HS-27A (cell line): ENCODE measurements around the gene NTM.

ENCODE experiments used
- DNase-seq: peaks from one replicate; pipeline ENCODE4 v3.0.0-alpha.2; 2012; ENCODE audit warnings: low read depth, missing footprints

The NTM gene

DNA sequence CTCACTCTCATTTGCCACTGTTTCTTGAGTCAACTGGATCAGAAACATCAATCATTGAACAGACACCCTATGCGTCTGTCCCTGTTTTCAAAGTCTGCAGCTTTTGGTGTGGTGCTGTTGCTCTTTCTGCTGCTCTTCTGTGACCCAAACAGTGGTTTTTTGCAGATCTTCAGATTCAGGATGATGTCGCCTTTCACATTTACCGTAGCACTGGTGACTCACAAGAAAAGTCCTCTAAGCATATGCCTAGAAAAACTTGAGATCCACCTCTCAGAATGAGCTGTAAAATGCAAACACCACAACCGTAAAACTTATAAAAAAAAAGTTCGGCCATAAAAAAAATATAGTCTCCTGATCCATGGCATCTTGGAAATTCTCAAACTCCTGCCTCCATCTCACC, 400.4 kb downstream of the NTM start:
- no peak for DNase-seq

DNA sequence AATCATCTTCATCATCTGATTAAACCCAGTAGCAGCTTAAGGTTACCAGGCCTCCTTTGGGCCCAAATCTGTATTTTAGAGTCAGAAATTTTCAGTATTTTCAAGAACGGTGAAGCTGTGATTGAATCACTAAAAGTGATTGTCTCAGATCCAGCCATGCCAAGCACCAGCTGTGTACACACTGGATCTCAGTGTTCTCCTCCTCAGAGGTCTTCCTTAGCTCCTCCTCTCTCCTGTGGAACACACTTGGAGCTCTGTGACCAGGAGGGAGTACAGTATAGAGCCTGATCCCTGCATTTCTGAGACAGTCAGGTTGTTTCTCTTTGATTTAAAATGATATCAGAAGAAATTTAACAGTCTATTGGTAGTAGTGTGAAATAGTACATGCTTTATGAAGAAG, 401.1 kb downstream of the NTM start:
- no peak for DNase-seq

DNA sequence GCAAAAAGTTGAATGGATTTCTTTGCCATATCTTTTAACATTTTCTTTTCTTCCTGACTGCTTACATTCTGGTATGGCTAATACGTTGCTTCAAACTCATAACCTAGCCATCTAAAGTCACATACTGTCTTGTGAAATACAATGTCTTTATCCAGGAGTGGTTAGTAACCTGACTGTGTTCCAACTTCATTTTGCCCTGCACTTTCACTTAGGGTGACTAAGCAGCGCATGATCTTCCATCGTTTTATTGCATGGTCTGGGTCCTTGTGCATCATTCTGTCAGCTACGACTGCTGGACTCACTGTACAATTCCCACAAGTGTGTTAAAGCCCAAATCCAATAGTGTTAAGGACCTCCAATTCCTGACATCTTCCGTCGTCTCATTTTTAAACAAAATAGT, 403.2 kb downstream of the NTM start:
- DNase-seq, result no peak

GRCh38 chr11:131776211-131776610, 405.8 kb downstream of the NTM start:
- DNase-seq, result no peak

- DNase-seq, result no peak
Observed at GRCh38 chr11:131785801-131786200, 415.4 kb downstream of the NTM start.

GRCh38 chr11:131787119-131787518, 416.7 kb downstream of the NTM start:
- DNase-seq, result no peak

- DNase-seq, result no peak
Observed at GRCh38 chr11:131790586-131790985, 420.2 kb downstream of the NTM start.

DNA sequence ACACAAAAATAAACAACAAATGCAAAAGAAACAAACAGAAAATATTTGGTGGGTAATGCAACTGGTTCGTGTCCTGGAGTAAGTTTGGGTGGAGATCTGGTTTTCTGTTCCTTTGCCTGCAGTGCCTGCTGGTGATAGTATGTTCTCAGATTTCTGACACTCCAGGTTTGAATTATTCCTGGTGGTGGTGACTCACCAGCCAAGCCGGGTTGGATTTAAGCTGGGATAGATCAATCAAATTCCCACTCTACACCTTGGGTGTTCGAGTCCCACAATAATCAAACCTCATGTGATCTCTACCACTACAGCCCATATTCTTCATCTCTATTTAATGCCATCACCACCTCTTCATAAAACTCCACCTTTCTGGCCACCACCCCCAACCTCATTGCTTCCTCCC, 421.8 kb downstream of the NTM start:
- no peak for DNase-seq

- no peak for DNase-seq
Observed at GRCh38 chr11:131796089-131796488, 425.7 kb downstream of the NTM start.

- no peak for DNase-seq
Observed at GRCh38 chr11:131796541-131796940, 426.1 kb downstream of the NTM start.

- DNase-seq, result no peak
Observed at GRCh38 chr11:131800452-131800851, 430.0 kb downstream of the NTM start.

GRCh38 chr11:131802440-131803115, 432.2 kb downstream of the NTM start:
- no peak for DNase-seq

DNA sequence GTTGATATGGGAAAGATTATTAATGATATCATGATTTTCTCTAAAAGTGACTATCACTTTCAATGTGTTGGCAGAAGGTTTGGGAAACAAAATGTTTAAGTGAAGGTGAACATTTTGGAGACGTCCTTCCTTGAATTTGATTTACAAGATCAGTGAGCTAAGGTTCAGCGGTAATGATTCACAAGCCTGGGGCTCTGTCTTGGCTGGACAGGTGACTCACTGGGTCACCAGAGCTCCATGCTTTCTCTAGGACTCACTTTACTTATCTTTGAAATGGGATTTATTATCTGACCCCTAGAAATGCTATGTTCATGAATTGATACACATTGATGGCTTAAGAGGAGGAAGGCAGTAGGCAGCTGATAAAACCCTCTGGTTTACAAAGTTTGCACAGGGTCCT, 437.5 kb downstream of the NTM start:
- no peak for DNase-seq

- DNase-seq, result no peak
Observed at GRCh38 chr11:131808470-131808869, 438.1 kb downstream of the NTM start.

DNA sequence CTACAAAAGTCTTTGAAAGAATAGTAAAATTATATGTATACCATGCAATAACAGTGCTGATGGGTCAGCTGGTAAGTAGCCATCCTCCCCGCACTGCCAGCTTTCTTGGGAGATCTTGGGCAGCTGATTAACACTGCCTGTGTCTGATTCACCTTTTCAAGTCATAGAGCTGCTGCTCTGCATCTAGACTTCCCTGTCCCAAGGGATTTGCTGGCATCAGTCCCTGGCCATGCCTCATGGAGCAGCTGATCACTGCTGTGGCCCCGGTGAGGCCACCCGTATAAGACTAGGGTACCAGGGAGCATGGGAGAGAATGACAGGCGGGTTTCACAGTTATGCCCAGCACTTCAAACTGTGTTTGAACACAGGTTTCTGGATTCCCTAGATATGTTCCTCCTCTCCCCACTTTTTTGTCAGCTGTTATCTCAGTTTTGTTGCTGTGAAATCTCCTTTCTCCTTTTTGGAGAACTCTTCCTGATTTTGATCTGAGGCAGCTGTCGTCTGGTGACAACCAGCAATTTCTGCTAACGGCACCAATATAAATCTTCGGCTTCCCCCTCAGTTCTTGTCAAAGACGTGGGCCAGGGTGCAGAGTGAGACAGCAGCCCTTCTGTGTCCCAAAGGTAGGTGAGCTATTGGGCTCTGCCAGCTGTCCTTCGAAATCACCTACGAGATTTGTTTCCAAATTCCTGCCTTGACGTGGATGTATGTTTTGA, 438.9 kb downstream of the NTM start:
- no peak for DNase-seq

DNA sequence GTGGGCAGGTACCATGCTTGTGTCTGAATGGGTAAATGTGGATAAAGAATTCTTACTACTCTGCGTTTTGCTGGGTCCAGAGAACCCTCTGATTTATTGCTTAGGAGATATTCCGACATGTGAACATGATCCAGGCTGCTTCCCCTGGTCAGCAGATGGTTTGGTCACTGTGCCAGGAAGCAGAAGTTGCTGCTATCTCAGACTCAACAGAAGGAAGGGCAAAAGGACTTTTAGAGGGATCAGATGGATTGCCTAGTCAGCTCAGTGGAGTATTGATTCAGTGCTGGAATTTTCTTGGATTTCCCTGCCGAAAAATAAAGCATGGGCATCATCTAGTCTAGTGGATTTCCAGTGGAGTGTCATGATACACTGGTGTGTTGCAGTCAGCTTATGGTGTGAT, 440.1 kb downstream of the NTM start:
- DNase-seq, result no peak

DNA sequence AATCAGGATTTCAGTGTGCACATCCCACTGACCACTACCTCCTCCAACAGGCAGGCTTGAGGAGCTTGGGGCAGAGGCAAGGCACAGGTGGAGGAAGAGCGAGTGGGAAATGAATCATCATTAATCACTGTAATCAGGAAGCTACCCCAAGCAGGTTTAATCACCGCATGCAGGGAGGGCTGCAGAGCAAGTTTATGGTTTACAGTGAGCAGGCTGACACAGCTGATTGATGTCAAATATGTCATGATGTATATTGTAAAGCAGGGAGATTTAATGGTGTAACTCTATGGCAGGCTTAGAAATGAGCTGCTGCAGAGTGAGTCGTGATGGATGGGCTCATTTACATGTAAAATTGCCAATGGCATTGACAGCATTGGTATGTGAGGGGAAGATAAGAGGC, 441.0 kb downstream of the NTM start:
- no peak for DNase-seq

DNA sequence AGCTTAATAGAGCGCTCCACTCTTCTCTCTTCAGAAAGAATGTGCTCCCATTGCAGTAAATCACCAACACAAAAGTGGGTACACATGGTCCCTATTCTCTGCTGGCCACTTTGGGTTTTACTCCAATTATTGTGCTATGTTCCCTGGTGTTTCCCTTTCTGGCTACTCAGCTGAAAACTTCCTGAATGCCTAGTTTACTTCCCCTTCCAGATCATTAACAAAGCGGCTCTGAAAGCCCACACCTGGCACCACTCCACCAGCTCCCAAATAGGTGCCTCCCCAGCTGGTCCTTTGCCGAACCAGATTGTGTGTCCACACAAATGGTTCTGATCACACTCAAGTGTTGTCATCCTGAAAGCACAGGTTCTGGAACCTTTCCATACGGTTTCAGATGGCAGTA, 443.7 kb downstream of the NTM start:
- DNase-seq, result no peak

- no peak for DNase-seq
Observed at GRCh38 chr11:131815590-131815989, 445.2 kb downstream of the NTM start.

DNA sequence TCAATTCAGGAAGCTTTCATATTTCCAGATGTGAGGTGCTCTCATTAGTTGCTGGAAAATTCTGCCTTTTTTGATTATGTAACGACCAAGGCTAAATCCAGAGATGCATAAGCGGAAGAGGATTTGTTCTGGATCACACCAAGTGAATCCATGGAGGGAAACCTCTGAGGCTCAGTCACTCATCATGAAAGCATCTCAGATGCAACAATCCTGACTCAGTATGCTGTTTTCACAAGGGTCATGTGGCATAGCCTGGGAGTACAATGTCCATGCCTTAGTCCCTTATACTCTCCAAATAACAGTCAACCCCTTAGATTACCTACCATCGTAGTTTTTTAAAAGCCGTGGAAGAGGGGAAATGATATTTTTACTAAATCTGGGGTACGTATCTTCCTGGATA, 445.6 kb downstream of the NTM start:
- no peak for DNase-seq

DNA sequence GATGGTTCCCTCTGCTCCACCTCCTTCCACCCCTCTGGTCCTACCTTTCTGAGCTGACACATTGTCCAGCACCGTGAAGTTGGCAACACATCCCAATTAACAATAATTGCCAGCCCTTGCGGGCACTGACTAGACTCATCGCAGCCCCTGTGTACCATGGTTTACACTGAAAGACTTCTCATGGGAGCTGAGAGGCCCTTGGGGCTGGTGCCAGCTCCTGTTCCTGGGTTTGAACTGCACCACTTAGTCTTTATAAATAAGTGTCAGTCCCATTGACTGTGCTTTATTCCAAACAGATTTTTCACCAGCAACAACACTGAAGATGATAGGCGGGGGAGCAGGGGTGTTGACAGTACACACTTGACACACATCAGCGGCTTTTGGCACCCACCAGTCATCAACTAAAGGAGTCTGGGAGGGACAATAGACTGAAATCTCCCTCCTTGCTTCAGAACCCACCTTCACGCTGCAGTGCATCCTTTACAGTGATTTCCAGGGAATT, 447.3 kb downstream of the NTM start:
- DNase-seq, result no peak

DNA sequence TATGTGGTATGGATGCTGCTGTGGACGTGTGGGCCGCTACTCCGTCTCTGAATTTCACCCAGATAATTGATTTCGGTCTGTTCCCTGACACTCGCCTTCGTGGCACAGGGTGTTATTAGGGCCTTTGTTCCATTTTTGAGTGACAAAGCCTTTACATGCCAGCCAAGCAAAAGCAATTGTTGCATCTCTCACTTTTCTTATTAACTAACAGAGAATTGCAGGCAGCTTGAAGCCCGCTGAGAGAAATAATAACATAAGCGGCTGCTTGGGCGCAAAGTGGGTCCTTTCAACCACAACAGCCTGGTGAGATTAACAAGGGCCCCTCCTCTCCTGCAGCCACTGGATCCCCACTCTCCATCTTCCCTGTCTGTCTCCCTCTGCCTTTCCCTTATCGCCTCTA, 449.4 kb downstream of the NTM start:
- no peak for DNase-seq

DNA sequence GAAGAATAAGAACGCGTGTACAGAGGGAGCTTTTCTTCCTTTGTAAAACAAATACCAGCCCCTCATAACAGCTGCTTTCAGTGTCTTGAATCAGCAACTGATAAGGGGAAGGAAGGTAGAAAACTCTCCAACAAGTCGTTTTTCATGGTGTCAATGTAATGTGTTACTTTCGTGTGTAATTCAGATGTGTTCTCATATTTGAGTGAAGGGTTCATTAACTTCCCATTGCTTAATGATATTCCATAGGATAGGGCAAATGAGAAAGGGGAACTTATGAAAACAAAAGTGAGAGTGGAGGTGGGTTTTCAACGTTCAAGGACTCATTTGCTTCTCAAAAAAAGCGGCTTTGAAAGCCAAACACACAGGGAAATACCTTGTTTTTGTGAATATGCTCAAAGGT, 452.1 kb downstream of the NTM start:
- no peak for DNase-seq

DNA sequence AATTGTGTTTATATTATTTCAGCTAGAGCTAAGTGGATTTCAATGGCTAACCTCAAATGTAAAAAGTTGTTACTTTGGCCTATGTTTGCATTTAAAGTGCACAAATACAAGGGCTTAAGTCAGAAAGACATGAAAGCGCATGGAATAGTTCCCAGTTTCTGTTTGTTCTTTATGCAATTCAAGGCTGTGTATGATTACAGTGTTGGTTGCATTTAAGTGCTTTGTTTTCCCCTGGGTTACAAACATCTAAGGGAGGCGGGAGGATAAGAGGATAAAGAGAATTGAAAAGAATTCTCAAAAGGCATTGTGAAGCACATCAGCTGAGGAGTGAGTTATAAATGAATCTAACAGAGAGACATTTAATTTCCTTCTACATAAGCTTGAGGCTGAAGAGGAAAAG, 453.4 kb downstream of the NTM start:
- no peak for DNase-seq
